Lower leg skin (tissue), 3 donors: ENCODE data around the gene ANKIB1.

ENCODE experiments used
- POLR2A ChIP-seq, 2 donors: fragments of 450-650 bp; IDR thresholded peaks; one replicate each; pipeline ENCODE4 v1.6.1; 2016 to 2017; ENCODE audit warnings: antibody characterized with exemption in 2 of 2, mild to moderate bottlenecking in 1 of 2, moderate library complexity in 1 of 2
- TF ChIP-seq, protein P1 (sequence below), 3 donors: fragments of 450-650 bp; IDR thresholded peaks; one replicate each; pipeline ENCODE4 v1.5.1; 2016; ENCODE audit warnings: antibody characterized with exemption in 3 of 3, mild to moderate bottlenecking in 3 of 3, moderate library complexity in 2 of 3

- TF ChIP-seq, protein P1, sequence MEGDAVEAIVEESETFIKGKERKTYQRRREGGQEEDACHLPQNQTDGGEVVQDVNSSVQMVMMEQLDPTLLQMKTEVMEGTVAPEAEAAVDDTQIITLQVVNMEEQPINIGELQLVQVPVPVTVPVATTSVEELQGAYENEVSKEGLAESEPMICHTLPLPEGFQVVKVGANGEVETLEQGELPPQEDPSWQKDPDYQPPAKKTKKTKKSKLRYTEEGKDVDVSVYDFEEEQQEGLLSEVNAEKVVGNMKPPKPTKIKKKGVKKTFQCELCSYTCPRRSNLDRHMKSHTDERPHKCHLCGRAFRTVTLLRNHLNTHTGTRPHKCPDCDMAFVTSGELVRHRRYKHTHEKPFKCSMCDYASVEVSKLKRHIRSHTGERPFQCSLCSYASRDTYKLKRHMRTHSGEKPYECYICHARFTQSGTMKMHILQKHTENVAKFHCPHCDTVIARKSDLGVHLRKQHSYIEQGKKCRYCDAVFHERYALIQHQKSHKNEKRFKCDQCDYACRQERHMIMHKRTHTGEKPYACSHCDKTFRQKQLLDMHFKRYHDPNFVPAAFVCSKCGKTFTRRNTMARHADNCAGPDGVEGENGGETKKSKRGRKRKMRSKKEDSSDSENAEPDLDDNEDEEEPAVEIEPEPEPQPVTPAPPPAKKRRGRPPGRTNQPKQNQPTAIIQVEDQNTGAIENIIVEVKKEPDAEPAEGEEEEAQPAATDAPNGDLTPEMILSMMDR (IDR thresholded peaks at IDR 0.05) = no peak
- TF ChIP-seq POLR2A (IDR thresholded peaks at IDR 0.05) = no peak
These were observed 80.1 kb downstream of the ANKIB1 start for GRCh38 chr7:92325858-92326257.
